GM12878 (cell line): Measurements from ENCODE around the gene LRRC63.

ENCODE experiments used
- EP300 ChIP-seq, 2 experiments: fragments of 150-350 bp in 1 of 2; IDR thresholded peaks; 2 replicates each; pipeline ENCODE4 v1.6.1; 2011 to 2012; ENCODE audit warnings: low read depth in 2 of 2, low read length in 2 of 2, borderline replicate concordance in 1 of 2, improper control_type of control experiment in 1 of 2, inconsistent platforms in 1 of 2; ENCODE audit not compliant: control insufficient read depth in 1 of 2
- EZH2 ChIP-seq: IDR thresholded peaks from 2 replicates; pipeline ENCODE4 v1.6.1; 2012; ENCODE audit warnings: low read depth, mild to moderate bottlenecking, control low read depth, inconsistent platforms, low read length, borderline replicate concordance; ENCODE audit not compliant: control insufficient read depth
- FOXK2 ChIP-seq: fragments of 450-650 bp; IDR thresholded peaks from 2 replicates; pipeline ENCODE4 v1.6.1; 2017; ENCODE audit warnings: mild to moderate bottlenecking, moderate library complexity
- HDAC6 ChIP-seq: fragments of 200-600 bp; sonication (generic); IDR thresholded peaks from one replicate; pipeline ENCODE4 v1.8.0; 2017; ENCODE audit warnings: antibody characterized with exemption; ENCODE audit not compliant: unreplicated experiment
- HDGF ChIP-seq: fragments of 450-650 bp; IDR thresholded peaks from 2 replicates; pipeline ENCODE4 v1.6.1; 2016; ENCODE audit warnings: antibody characterized with exemption
- NFIC ChIP-seq: IDR thresholded peaks from 2 replicates; pipeline ENCODE4 v1.6.1; 2012; ENCODE audit warnings: low read depth, mild to moderate bottlenecking, inconsistent platforms, low read length, moderate library complexity
- RAD21 ChIP-seq: IDR thresholded peaks from 2 replicates; pipeline ENCODE4 v1.6.1; 2011; ENCODE audit warnings: mild to moderate bottlenecking, low read depth, low read length, moderate library complexity; ENCODE audit not compliant: insufficient read depth
- RBBP5 ChIP-seq: fragments of 200-600 bp; sonication (generic); conservative IDR thresholded peaks from 2 replicates; pipeline ENCODE4 v1.6.1; 2016
- SMC3 ChIP-seq: IDR thresholded peaks from 2 replicates; pipeline ENCODE4 v1.6.1; 2011; ENCODE audit warnings: low read length, improper control_type of control experiment, borderline replicate concordance
- SPI1 ChIP-seq: IDR thresholded peaks from 2 replicates; pipeline ENCODE4 v1.6.1; 2011; ENCODE audit warnings: low read depth, mild to moderate bottlenecking, low read length, moderate library complexity, borderline replicate concordance; ENCODE audit not compliant: insufficient read depth
- TCF3 ChIP-seq: IDR thresholded peaks from 2 replicates; pipeline ENCODE4 v1.6.1; 2012; ENCODE audit warnings: low read depth, mild to moderate bottlenecking, low read length, borderline replicate concordance; ENCODE audit not compliant: insufficient read depth
- TF ChIP-seq, protein P1 (sequence below), 3 experiments: IDR thresholded peaks in 2 of 3; conservative IDR thresholded peaks in 1 of 3; 2 replicates each; pipeline ENCODE4 v1.5.1; 2011; ENCODE audit warnings: low read depth in 3 of 3, low read length in 3 of 3, mild to moderate bottlenecking in 3 of 3, control low read depth in 2 of 3, moderate library complexity in 2 of 3, inconsistent platforms in 1 of 3, mixed read lengths in 1 of 3; ENCODE audit not compliant: control insufficient read depth in 2 of 3, insufficient read depth in 1 of 3; ENCODE audit errors: extremely low read depth in 1 of 3
- TF ChIP-seq, protein P2 (sequence below): IDR thresholded peaks from 2 replicates; pipeline ENCODE4 v1.6.1; 2012; ENCODE audit warnings: low read depth, low read length, improper control_type of control experiment

DNA sequence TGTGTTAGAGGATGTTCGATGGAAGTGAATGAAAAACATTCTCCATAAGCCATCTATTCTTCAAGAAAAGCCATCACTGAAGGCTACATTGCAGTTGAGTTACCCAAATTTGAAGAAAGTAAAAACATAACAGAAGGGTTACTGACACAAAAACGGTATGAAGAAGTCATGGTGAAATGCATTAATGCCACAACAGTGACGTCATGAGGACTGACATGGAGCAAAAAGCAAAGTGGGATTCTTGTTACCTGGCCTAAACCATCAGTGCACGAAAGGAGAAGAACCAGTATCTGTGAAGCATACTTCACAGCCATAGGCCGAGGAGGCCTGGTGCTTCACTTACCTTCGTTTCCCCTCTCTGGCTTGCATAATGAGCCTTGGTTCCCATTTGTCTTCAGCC, 58.7 kb downstream of the LRRC63 start:
- TF ChIP-seq SMC3 (no peak), TCF3 (no peak), NFIC (no peak), RBBP5 (no peak), FOXK2 (no peak), HDAC6 (no peak), RAD21 (no peak), EZH2 (no peak), SPI1 (no peak), HDGF (no peak), EP300 (IDR thresholded peaks at IDR 0.05; ENCODE audit: borderline replicate concordance in 1 of 2, control insufficient read depth in 1 of 2, low read depth in 2 of 2, low read length in 2 of 2) (no peak)
- TF ChIP-seq, protein P1, sequence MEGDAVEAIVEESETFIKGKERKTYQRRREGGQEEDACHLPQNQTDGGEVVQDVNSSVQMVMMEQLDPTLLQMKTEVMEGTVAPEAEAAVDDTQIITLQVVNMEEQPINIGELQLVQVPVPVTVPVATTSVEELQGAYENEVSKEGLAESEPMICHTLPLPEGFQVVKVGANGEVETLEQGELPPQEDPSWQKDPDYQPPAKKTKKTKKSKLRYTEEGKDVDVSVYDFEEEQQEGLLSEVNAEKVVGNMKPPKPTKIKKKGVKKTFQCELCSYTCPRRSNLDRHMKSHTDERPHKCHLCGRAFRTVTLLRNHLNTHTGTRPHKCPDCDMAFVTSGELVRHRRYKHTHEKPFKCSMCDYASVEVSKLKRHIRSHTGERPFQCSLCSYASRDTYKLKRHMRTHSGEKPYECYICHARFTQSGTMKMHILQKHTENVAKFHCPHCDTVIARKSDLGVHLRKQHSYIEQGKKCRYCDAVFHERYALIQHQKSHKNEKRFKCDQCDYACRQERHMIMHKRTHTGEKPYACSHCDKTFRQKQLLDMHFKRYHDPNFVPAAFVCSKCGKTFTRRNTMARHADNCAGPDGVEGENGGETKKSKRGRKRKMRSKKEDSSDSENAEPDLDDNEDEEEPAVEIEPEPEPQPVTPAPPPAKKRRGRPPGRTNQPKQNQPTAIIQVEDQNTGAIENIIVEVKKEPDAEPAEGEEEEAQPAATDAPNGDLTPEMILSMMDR (IDR thresholded peaks at IDR 0.05 in 2 of 3, conservative IDR thresholded peaks at IDR 0.05 in 1 of 3; ENCODE audit: control insufficient read depth in 2 of 3, extremely low read depth in 1 of 3, insufficient read depth in 1 of 3, low read depth in 3 of 3, low read length in 3 of 3), result no peak
- TF ChIP-seq, protein P2, sequence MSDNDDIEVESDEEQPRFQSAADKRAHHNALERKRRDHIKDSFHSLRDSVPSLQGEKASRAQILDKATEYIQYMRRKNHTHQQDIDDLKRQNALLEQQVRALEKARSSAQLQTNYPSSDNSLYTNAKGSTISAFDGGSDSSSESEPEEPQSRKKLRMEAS, result no peak
